GM19463 (cell line): ENCODE measurements around the gene UFD1.
A peak's percentile ranks its signal among the peaks of the same experiment; 100 is the strongest.
"Not testable (repeated sequence)": the region's sequence is repeated elsewhere in the genome, so short reads cannot be mapped to it uniquely, and the experiment has no call there.

Experiments
- ATAC-seq: cut with Tn5 transposase; IDR thresholded peaks from one replicate; pipeline ENCODE4 v1.9.1; 2021; ENCODE audit warnings: mild to moderate bottlenecking, moderate library complexity; ENCODE audit not compliant: unreplicated experiment

The UFD1 gene

GRCh38 chr22:19451570-19451969 lies 27.4 kb downstream of the UFD1 start:
- ATAC-seq: no peak

- no peak for ATAC-seq
Measured at GRCh38 chr22:19450363-19451175, 28.4 kb downstream of the UFD1 start.

GRCh38 chr22:19449422-19449767 lies 29.6 kb downstream of the UFD1 start:
- ATAC-seq: no peak

GRCh38 chr22:19448739-19449421 lies 30.1 kb downstream of the UFD1 start:
- ATAC-seq: peak; percentile 42

- no peak for ATAC-seq
Measured at GRCh38 chr22:19448076-19448607, 30.9 kb downstream of the UFD1 start.

- ATAC-seq: peak; percentile 78
Measured at GRCh38 chr22:19447330-19448075, 31.5 kb downstream of the UFD1 start, which contains the start of gene C22orf39. C22orf39 (minus strand) TSS chr22:19447711; CDS start chr22:19447688, 23 bp downstream.

GRCh38 chr22:19446603-19447329 lies 32.2 kb downstream of the UFD1 start:
- no peak for ATAC-seq

GRCh38 chr22:19445279-19445982 lies 33.6 kb downstream of the UFD1 start:
- ATAC-seq: not testable (repeated sequence)

GRCh38 chr22:19443544-19444211 lies 35.3 kb downstream of the UFD1 start:
- ATAC-seq: no peak

- no peak for ATAC-seq
Measured at GRCh38 chr22:19442166-19442565, 36.8 kb downstream of the UFD1 start.

- no peak for ATAC-seq
Measured at GRCh38 chr22:19440411-19441195, 38.4 kb downstream of the UFD1 start.

GRCh38 chr22:19438298-19438697 lies 40.7 kb downstream of the UFD1 start:
- no peak for ATAC-seq

- ATAC-seq: not testable (repeated sequence)
Measured at GRCh38 chr22:19436444-19437161, 42.4 kb downstream of the UFD1 start.

- no peak for ATAC-seq
Measured at GRCh38 chr22:19434829-19435580, 44.0 kb downstream of the UFD1 start.

- ATAC-seq: no peak
Measured at GRCh38 chr22:19434401-19434800, 44.6 kb downstream of the UFD1 start.

- ATAC-seq: peak; percentile 82
Measured at GRCh38 chr22:19432133-19432851, 46.7 kb downstream of the UFD1 start, which contains the start of gene MRPL40. MRPL40 (plus strand) TSS chr22:19432545; CDS start chr22:19432555, 10 bp downstream.
